ENCODE measurements around the gene RFX8. TPM values are rescaled to one million over a fixed set of nuclear protein-coding genes. Genes with fewer than 3 reads are reported as not detected.

RFX8 gene
- total RNA-seq: not detected in 2 replicates

GRCh38 chr2:101474731-101475384, at the start of gene RFX8:
Gene RFX8, minus strand, starts transcription at chr2:101475112. Its CDS starts 8,264 bp downstream, at chr2:101466848.

GRCh38 chr2:101387151-101387834, 87.6 kb downstream of the RFX8 start, which contains the start of gene CREG2:
Gene CREG2, minus strand, starts transcription at chr2:101387503. Its CDS starts 46 bp downstream, at chr2:101387457.

Other genes starting within 250 kb of the RFX8 start
- gene CNOT11, start 222.2 kb downstream of the RFX8 start, total RNA-seq: 22.8 and 26.0 TPM in 2 replicates
- 124 and 147 TPM in 2 replicates for gene RNF149, start 166.4 kb downstream of the RFX8 start, total RNA-seq
- 1.1 and 1.7 TPM in 2 replicates for gene CREG2, start 87.6 kb downstream of the RFX8 start, total RNA-seq
- 45.8 and 74.5 TPM in 2 replicates for gene MAP4K4, start 222.6 kb upstream of the RFX8 start, total RNA-seq

All from tracheal epithelial cell (primary cell).